A673 (cell line): ENCODE measurements around the gene ZNF444.

ENCODE experiments used
- EZH2 ChIP-seq: fragments of 200-600 bp; sonication (generic); IDR thresholded peaks from 2 replicates; pipeline ENCODE4 v1.6.1; 2017; ENCODE audit warnings: borderline replicate concordance, low read depth, mild to moderate bottlenecking, mixed read lengths, antibody characterized with exemption, low read length; ENCODE audit not compliant: poor library complexity, severe bottlenecking
- TF ChIP-seq, protein P1 (sequence below): fragments of 300-800, 200-600 bp; sonication (generic); conservative IDR thresholded peaks from 2 replicates; pipeline ENCODE4 v1.5.1; 2017; ENCODE audit warnings: low read depth, mild to moderate bottlenecking, antibody characterized with exemption, low read length, moderate library complexity, mixed read lengths

DNA sequence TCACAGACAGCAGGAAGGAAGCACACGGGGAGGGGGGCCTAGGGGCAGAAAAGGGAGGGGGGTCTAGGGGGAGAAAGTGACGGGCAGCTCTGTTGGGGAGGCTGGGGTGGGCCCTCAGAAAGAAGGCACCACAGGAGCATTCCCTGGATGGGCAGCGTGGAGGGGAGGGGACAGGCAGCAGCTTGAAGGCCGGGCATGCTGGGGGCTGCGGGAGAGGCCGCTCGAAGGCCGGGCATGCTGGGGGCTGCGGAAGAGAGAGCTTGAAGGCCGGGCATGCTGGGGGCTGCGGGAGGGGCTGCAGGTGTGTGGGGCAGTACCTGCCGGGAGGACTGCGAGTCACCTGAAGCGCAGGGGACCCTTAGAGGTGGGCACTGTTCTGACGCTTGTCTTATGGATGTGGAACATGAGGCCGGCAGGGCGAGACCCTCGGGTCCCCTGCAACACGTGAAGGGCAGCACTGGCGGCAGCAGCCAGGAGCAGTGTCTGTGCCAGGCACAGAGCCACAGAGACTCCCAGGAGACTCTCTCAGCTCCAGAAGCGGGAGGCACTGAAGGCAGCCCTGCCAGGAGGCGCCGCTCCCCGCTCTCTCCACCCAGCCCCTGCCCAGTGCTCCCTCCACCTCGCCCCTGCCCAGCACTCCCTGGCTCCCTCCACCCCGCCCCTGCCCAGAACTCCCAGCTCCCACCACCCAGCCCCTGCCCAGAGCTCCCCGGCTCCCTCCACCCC is 33.3 kb upstream of the ZNF444 start:
- TF ChIP-seq, protein P1, sequence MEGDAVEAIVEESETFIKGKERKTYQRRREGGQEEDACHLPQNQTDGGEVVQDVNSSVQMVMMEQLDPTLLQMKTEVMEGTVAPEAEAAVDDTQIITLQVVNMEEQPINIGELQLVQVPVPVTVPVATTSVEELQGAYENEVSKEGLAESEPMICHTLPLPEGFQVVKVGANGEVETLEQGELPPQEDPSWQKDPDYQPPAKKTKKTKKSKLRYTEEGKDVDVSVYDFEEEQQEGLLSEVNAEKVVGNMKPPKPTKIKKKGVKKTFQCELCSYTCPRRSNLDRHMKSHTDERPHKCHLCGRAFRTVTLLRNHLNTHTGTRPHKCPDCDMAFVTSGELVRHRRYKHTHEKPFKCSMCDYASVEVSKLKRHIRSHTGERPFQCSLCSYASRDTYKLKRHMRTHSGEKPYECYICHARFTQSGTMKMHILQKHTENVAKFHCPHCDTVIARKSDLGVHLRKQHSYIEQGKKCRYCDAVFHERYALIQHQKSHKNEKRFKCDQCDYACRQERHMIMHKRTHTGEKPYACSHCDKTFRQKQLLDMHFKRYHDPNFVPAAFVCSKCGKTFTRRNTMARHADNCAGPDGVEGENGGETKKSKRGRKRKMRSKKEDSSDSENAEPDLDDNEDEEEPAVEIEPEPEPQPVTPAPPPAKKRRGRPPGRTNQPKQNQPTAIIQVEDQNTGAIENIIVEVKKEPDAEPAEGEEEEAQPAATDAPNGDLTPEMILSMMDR = no peak
- no peak for TF ChIP-seq EZH2
